ENCODE results near the gene TMEM18. TPM values are rescaled to one million over a fixed set of nuclear protein-coding genes. Genes with fewer than 3 reads are reported as not detected.

The TMEM18 gene
- total RNA-seq, 1 experiment from 2014 or later = 30.7 TPM

DNA sequence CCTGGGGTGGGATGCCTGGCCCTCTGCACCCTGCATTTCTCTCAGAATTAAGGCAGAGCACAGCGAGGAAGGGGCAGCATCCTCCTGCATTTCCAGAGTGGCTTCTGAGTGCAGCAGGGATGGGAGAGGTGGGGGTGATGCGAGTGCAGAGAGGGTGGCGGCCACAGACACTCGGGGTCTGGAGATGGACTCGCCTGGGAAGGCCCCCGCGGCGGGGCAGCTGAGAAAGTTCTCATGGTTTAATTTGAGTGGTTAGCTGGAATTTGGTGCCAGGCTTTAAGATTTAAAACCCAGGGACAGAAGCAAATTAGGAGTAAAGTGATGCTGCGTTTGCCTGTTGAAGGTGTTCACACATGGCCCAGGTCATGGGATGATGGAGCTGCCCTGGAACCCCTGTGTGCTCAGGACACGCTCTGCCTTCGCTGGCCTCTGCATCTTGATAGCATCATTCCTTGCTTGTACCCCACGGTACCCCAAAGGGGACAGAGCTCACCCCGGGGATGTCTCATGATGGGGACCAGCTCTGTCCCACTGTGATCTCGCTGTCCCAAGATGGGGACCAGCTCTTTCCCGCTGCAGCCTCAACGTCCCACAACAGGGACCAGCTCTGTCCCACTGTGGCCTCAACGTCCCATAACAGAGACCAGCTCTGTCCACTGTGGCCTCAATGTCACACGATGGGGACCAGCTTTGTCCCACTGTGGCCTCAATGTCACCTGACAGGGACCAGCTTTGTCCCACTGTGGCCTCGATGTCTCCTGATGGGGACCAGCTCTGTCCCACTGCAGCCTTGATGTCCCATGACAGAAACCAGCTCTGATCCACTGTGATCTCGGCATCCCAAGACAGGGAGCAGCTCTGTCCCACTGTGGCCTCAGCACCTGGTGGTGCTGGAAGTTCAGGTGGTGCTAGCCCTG, 27.5 kb downstream of the TMEM18 start:
- Histone ChIP-seq H2AK5ac (ENCODE audit: insufficient read length, low read length) (no peak overlapping the region), H4K91ac (ENCODE audit: insufficient read length, low read depth, low read length) (no peak overlapping the region), H4K20me1 (ENCODE audit: control insufficient read depth, insufficient read depth, insufficient read length) (no peaks in the 10 kb centered on the region), H2BK12ac (ENCODE audit: insufficient read length, low read depth, low read length) (no peak overlapping the region), H2BK20ac (ENCODE audit: low read depth, low read length, poor library complexity, severe bottlenecking) (no peak overlapping the region), H3T11ph (ENCODE audit: low read length) (no peak overlapping the region), H3K4me1 (ENCODE audit: insufficient read depth, low read length) (no peaks in the 10 kb centered on the region), H3K27me3 (ENCODE audit: insufficient read depth, low read length) (no peaks in the 10 kb centered on the region), H2AFZ (ENCODE audit: low read length) (no peak overlapping the region), H2BK120ac (ENCODE audit: low read depth, low read length, poor library complexity, severe bottlenecking) (no peak overlapping the region), H3K23me2 (ENCODE audit: insufficient read length, low read depth, low read length, poor library complexity, severe bottlenecking) (no peaks in the 10 kb centered on the region), H3K79me1 (ENCODE audit: insufficient read depth, low read depth, low read length, poor library complexity, severe bottlenecking) (no peaks in the 10 kb centered on the region), H3K9ac (ENCODE audit: extremely low read depth, insufficient read length, low read length) (no peak overlapping the region), H2BK15ac (ENCODE audit: low read depth, low read length) (no peak overlapping the region), H3K18ac (ENCODE audit: insufficient read length, low read depth, low read length) (no peak overlapping the region), H4K5ac (ENCODE audit: insufficient read length, low read depth, low read length) (no peak overlapping the region), H3K14ac (ENCODE audit: insufficient read depth, low read length) (no peak overlapping the region), H3K56ac (ENCODE audit: insufficient read length, low read depth, low read length) (no peak overlapping the region), H3K4me2 (ENCODE audit: insufficient read depth, insufficient read length, low read length) (no peak overlapping the region), H3K9me3 (ENCODE audit: control insufficient read depth, low read depth, low read length) (no peaks in the 10 kb centered on the region), H3K79me2 (ENCODE audit: insufficient read depth, low read length) (no peaks in the 10 kb centered on the region), H2BK5ac (ENCODE audit: insufficient read length, low read length) (no peak overlapping the region), H4K8ac (replicated peaks; ENCODE audit: insufficient read length, low read depth, low read length) (no peak overlapping the region), H3K27ac (ENCODE audit: insufficient read length, low read depth, low read length) (no peak overlapping the region), H3K23ac (ENCODE audit: insufficient read length, low read depth, low read length) (no peak overlapping the region), H3K4ac (ENCODE audit: low read depth, low read length) (no peak overlapping the region)
- Mint-ChIP-seq H3K27ac (no peak overlapping the region), H3K27me3 (ENCODE audit: low read depth) (peaks cover 21% of the 10 kb centered on the region), H3K9me3 (no peaks in the 10 kb centered on the region), H3K4me3 (no peak overlapping the region), H3K4me1 (0 out of 4 replicates have a peak, but pooled peaks cover 0 to 3% of the 10 kb centered on the region in 2 experiments), H3K36me3 (ENCODE audit: insufficient read depth in 1 of 3, low read depth in 3 of 3) (no peaks in the 10 kb centered on the region)
- DNase-seq = peak; percentile 16
- TF ChIP-seq, protein P1, sequence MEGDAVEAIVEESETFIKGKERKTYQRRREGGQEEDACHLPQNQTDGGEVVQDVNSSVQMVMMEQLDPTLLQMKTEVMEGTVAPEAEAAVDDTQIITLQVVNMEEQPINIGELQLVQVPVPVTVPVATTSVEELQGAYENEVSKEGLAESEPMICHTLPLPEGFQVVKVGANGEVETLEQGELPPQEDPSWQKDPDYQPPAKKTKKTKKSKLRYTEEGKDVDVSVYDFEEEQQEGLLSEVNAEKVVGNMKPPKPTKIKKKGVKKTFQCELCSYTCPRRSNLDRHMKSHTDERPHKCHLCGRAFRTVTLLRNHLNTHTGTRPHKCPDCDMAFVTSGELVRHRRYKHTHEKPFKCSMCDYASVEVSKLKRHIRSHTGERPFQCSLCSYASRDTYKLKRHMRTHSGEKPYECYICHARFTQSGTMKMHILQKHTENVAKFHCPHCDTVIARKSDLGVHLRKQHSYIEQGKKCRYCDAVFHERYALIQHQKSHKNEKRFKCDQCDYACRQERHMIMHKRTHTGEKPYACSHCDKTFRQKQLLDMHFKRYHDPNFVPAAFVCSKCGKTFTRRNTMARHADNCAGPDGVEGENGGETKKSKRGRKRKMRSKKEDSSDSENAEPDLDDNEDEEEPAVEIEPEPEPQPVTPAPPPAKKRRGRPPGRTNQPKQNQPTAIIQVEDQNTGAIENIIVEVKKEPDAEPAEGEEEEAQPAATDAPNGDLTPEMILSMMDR (conservative IDR thresholded peaks at IDR 0.05) = no peak
- WGBS (ENCODE audit: extremely low coverage, insufficient read length, low lambda C conversion rate) = no CpG with 5 or more reads among the region's 20 CpGs
